GM12875 (cell line): Measurements from ENCODE around the gene EMILIN1.
A peak's percentile ranks its signal among the peaks of the same experiment; 100 is the strongest.

ENCODE experiments used
- H3K4me3 ChIP-seq: one replicate; pipeline ENCODE4 v1.5.1; 2011; ENCODE audit warnings: low read depth, low read length, control low read depth
- TF ChIP-seq, protein P1 (sequence below): IDR thresholded peaks from 2 replicates; pipeline ENCODE4 v1.5.1; 2011; ENCODE audit warnings: low read depth, mild to moderate bottlenecking, control low read depth, inconsistent platforms, low read length, moderate library complexity, borderline replicate concordance; ENCODE audit not compliant: insufficient read depth

EMILIN1 gene

DNA sequence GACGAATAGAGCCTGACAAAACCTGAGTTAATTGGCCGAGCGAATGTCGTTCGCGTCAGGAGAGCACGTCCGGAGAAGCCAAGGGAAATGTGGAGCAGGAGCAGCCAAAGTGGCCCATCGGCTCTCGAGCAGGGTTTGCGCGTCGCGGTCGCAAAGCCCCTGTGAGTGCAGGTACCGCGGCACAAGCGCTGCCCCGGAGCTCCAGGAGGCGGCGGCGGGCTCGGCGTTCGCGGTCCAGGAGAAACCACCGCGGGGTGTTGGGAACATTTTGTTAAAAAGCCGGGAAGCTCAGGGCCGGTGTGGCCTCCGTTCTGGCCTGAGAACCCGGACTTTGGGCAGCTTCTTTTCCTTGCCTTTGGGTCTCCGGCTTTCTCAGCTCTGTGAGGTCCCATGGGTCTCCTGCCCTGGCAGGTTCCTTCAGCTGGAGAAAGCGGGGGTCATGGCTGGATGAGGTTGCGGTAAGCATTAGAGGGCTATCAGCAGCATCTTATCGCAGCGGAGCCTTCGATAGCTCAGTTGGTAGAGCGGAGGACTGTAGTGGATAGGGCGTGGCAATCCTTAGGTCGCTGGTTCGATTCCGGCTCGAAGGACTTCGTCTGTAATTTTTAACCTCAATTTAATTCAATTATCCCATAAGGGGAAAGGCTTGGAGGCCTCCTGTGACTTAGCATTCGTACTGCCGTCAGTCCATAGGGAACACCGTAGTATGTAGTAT, 28.0 kb upstream of the EMILIN1 start:
- TF ChIP-seq, protein P1, sequence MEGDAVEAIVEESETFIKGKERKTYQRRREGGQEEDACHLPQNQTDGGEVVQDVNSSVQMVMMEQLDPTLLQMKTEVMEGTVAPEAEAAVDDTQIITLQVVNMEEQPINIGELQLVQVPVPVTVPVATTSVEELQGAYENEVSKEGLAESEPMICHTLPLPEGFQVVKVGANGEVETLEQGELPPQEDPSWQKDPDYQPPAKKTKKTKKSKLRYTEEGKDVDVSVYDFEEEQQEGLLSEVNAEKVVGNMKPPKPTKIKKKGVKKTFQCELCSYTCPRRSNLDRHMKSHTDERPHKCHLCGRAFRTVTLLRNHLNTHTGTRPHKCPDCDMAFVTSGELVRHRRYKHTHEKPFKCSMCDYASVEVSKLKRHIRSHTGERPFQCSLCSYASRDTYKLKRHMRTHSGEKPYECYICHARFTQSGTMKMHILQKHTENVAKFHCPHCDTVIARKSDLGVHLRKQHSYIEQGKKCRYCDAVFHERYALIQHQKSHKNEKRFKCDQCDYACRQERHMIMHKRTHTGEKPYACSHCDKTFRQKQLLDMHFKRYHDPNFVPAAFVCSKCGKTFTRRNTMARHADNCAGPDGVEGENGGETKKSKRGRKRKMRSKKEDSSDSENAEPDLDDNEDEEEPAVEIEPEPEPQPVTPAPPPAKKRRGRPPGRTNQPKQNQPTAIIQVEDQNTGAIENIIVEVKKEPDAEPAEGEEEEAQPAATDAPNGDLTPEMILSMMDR, result peak; percentile 27; the same call in 1 of the 2 replicates
- peak overlapping the region; percentile 65 for H3K4me3 ChIP-seq

DNA sequence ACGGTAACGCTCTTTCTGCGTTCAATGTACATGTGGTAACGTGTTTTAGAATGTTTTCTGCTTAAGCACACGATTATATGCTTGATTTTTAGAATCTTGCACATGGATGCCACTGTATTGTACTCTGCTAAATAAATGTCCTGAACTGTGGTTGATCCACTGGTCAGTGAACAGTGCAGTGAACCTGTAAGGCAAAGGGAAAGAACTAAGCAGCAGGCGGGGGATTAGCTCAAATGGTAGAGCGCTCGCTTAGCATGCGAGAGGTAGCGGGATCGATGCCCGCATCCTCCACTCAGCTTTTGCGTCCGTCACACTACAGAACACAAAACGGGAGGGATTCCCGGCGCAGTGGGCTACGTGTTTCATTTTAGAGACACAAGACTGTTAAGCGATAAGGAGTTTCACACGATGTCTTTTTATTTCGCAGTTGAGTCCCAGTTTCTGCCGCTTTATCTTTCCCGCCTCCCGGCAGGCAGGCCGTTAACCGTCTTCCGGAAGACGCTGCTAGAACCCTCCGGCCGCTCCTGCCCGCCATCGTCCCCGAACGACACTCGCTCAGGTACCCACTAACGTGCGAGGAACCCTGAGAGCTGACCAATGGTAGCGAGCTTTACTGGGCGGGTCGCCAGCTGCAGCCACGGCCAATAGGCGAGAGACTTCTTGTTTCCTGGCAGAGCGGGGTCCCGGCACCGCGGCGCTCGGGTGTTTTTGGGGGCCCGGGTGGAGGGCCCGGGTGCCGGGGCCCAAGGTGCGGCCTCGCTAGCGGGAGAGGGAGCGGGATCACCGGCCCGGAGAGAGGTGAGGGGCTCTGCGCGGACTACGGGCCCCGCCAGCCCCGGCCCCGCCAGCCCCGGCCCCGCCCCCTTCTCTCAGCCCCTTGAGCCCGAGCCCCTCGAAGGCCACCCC, 27.2 kb upstream of the EMILIN1 start, which contains the start of gene AGBL5:
Gene AGBL5, plus strand, starts transcription at position 673 of the 906 bp plus-strand sequence. CDS start 1,291 bp downstream, outside the sequence.
- TF ChIP-seq, protein P1, result no peak
- peak within 1 kb of the TSS; percentile 65 for H3K4me3 ChIP-seq

DNA sequence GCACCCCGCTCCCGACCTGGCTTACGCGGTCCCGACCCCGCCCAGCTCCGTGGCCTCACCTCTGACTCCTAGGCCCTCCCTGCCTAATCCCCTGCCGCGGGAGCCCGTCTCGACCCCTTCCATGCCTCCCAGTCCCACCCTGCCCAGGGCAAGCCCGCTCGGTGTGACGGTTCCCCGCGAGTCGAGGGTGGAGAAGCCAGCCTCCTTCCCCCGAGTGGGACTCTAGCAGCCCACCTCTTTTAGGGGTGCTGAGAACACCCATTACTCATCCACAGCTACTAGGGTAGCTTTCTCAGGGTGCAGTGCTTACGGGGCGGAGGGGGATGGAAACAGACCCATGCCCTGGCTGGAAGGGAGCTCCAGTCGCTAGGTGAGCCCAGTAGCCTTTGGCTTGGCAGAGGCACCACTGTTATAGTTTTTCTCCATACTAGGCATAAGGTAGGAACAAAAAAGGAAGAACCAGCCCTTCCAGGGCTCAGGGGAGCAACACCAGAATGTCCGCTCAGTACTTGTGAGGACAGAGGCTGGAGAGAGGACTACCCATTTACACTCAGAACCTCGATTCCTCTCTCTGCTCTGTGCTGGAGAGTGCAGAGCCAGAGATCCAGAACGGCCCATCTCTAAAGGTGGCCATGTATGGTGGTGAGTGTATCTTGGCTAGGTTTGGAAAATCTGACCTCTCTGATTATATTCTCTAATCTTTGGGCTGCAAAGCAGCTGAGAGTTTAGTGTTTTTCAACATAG, 26.3 kb upstream of the EMILIN1 start:
- TF ChIP-seq, protein P1, result no peak
- H3K4me3 ChIP-seq, result peak overlapping the region; percentile 63

DNA sequence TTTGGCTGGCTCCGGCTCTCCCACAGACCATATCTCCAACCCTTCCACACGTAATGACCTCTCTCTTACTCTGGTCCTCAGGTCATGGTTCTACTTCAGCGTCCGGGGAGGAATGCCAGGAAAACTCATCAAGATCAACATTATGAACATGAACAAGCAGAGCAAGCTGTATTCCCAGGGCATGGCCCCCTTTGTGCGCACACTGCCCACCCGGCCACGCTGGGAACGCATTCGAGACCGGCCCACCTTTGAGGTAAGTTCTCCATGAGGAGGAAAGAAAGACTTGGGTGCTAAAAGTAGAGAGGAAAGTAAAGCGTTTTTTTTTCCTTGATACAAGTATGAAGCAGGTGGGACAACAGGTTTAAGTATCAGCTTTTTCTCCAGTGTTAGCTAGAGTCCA, 25.1 kb upstream of the EMILIN1 start:
- H3K4me3 ChIP-seq, result no peak overlapping the region
- TF ChIP-seq, protein P1, result no peak

DNA sequence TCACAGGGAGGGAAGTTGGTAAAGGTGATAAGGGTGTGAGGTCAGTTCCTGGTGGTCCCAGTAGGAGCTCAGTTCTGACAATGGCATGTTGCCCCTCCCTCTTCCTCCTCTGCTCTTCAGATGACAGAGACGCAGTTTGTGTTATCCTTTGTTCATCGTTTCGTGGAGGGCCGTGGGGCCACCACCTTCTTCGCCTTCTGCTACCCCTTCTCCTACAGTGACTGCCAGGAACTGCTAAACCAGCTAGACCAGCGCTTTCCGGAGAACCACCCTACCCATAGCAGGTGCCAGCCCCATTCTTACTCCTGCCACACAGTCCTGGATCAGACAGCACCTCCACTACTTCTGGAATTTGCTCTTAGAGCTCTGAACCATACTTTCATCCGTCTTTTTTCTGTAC, 24.6 kb upstream of the EMILIN1 start:
- no peak overlapping the region for H3K4me3 ChIP-seq
- TF ChIP-seq, protein P1, result no peak

DNA sequence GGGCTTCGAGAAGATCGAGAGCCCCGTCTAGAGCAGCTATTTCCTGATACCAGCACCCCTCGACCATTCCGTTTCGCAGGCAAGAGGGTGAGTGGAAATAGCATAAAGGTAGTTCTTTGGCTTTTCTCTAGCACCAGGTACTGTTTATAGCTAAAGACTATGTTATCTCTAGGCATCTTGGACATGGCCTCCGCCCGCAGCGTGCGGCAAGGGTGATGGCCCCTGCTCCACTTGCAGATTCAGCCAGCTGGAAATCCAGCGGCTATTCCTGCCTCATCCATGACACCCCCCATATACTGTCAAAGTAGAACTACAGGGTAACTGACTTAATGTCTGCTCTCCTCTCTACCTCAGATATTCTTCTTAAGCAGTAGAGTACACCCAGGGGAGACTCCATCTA, 23.7 kb upstream of the EMILIN1 start:
- TF ChIP-seq, protein P1, result no peak
- H3K4me3 ChIP-seq, result no peak overlapping the region
